DND-41 (cell line): ENCODE data around the gene RBM19.

Source experiments
- ATAC-seq: fragments of 200-7000 bp; cut with Tn5 transposase; 3 replicates; pipeline ENCODE4 v1.9.1; 2021; ENCODE audit warnings: low read depth; ENCODE audit not compliant: insufficient read depth
- DNase-seq: peaks from one replicate; pipeline ENCODE4 v3.0.0-alpha.2; 2020
- H2AFZ ChIP-seq: 2 replicates; pipeline ENCODE4 v1.6.0; 2012; ENCODE audit warnings: low read depth, low read length
- H3K27ac ChIP-seq: 2 replicates; pipeline ENCODE4 v1.5.1; 2012; ENCODE audit warnings: low read length, inconsistent platforms
- H3K27me3 ChIP-seq: fragments of 200-600 bp; sonication (generic); 2 replicates; pipeline ENCODE4 v1.6.0; 2012; ENCODE audit warnings: low read length, mild to moderate bottlenecking, inconsistent platforms; ENCODE audit not compliant: insufficient read depth, poor library complexity
- H3K36me3 ChIP-seq: 2 replicates; pipeline ENCODE4 v1.5.1; 2012; ENCODE audit warnings: low read length, inconsistent platforms; ENCODE audit not compliant: insufficient read depth
- H3K4me1 ChIP-seq: 2 replicates; pipeline ENCODE4 v1.5.1; 2012; ENCODE audit warnings: mild to moderate bottlenecking, low read length; ENCODE audit not compliant: insufficient read depth
- H3K4me2 ChIP-seq: 2 replicates; pipeline ENCODE4 v1.6.0; 2012; ENCODE audit warnings: mild to moderate bottlenecking, moderate library complexity, low read length, inconsistent platforms; ENCODE audit not compliant: insufficient read depth
- H3K4me3 ChIP-seq, 2 experiments: fragments of 200-600 bp in 1 of 2; shearing (Covaris generic) in 1 of 2; 2 replicates each; pipeline ENCODE4 v1.5.1; 2012 to 2016; ENCODE audit warnings: inconsistent platforms in 2 of 2, low read length in 2 of 2, mild to moderate bottlenecking in 2 of 2, low read depth in 1 of 2, moderate library complexity in 1 of 2
- H3K79me2 ChIP-seq: 2 replicates; pipeline ENCODE4 v1.6.0; 2012; ENCODE audit warnings: low read length, inconsistent platforms; ENCODE audit not compliant: insufficient read depth
- H3K9ac ChIP-seq: 2 replicates; pipeline ENCODE4 v1.6.0; 2012; ENCODE audit warnings: low read depth, mild to moderate bottlenecking, inconsistent platforms, low read length, moderate library complexity
- H3K9me3 ChIP-seq: 2 replicates; pipeline ENCODE4 v1.5.1; 2012; ENCODE audit warnings: low read length, moderate library complexity, mild to moderate bottlenecking, inconsistent platforms; ENCODE audit not compliant: insufficient read depth, severe bottlenecking
- H4K20me1 ChIP-seq: 2 replicates; pipeline ENCODE4 v1.6.0; 2012; ENCODE audit warnings: low read length; ENCODE audit not compliant: insufficient read depth
- EZH2 ChIP-seq: IDR thresholded peaks from 3 replicates; pipeline ENCODE4 v1.6.1; 2012; ENCODE audit warnings: borderline replicate concordance, low read depth, mild to moderate bottlenecking, moderate library complexity, low read length, inconsistent platforms; ENCODE audit not compliant: severe bottlenecking
- TF ChIP-seq, protein P1 (sequence below): IDR thresholded peaks from 2 replicates; pipeline ENCODE4 v1.5.1; 2012; ENCODE audit warnings: borderline replicate concordance, low read length, moderate library complexity, mild to moderate bottlenecking; ENCODE audit not compliant: poor library complexity, severe bottlenecking; ENCODE audit errors: extremely low read depth

Gene RBM19

GRCh38 chr12:113936460-113936859 lies 29.7 kb downstream of the RBM19 start:
- no peak overlapping the region for H3K27ac ChIP-seq
- no peak overlapping the region for H3K4me2 ChIP-seq
- no peaks in the 10 kb centered on the region for H3K4me1 ChIP-seq
- no peak for DNase-seq
- TF ChIP-seq EZH2, result no peak
- TF ChIP-seq, protein P1, sequence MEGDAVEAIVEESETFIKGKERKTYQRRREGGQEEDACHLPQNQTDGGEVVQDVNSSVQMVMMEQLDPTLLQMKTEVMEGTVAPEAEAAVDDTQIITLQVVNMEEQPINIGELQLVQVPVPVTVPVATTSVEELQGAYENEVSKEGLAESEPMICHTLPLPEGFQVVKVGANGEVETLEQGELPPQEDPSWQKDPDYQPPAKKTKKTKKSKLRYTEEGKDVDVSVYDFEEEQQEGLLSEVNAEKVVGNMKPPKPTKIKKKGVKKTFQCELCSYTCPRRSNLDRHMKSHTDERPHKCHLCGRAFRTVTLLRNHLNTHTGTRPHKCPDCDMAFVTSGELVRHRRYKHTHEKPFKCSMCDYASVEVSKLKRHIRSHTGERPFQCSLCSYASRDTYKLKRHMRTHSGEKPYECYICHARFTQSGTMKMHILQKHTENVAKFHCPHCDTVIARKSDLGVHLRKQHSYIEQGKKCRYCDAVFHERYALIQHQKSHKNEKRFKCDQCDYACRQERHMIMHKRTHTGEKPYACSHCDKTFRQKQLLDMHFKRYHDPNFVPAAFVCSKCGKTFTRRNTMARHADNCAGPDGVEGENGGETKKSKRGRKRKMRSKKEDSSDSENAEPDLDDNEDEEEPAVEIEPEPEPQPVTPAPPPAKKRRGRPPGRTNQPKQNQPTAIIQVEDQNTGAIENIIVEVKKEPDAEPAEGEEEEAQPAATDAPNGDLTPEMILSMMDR, result no peak
- H3K9me3 ChIP-seq, result no peaks in the 10 kb centered on the region
- H2AFZ ChIP-seq, result no peak overlapping the region
- H3K4me3 ChIP-seq, result no peak overlapping the region
- peaks cover under 1% of the 10 kb centered on the region; the same call in 1 of the 2 replicates for H4K20me1 ChIP-seq
- peaks cover 52% of the 10 kb centered on the region for H3K36me3 ChIP-seq
- H3K9ac ChIP-seq, result no peak overlapping the region
- no peaks in the 10 kb centered on the region for H3K27me3 ChIP-seq
- no peaks in the 10 kb centered on the region for H3K79me2 ChIP-seq
- ATAC-seq, result no peak

- no peak overlapping the region for H3K4me3 ChIP-seq
- no peak overlapping the region for H2AFZ ChIP-seq
- no peak for TF ChIP-seq EZH2
- TF ChIP-seq, protein P1, result no peak
- peaks cover 47% of the 10 kb centered on the region for H3K36me3 ChIP-seq
- no peak overlapping the region for H3K9ac ChIP-seq
- no peaks in the 10 kb centered on the region for H3K79me2 ChIP-seq
- H3K4me1 ChIP-seq, result no peaks in the 10 kb centered on the region
- no peaks in the 10 kb centered on the region for H3K9me3 ChIP-seq
- no peak for ATAC-seq
- peaks cover 5% of the 10 kb centered on the region; the same call in 1 of the 2 replicates for H4K20me1 ChIP-seq
- no peaks in the 10 kb centered on the region for H3K27me3 ChIP-seq
- DNase-seq, result no peak
- H3K4me2 ChIP-seq, result no peak overlapping the region
- no peak overlapping the region for H3K27ac ChIP-seq
Observed at GRCh38 chr12:113935459-113935858, 30.7 kb downstream of the RBM19 start.

DNA sequence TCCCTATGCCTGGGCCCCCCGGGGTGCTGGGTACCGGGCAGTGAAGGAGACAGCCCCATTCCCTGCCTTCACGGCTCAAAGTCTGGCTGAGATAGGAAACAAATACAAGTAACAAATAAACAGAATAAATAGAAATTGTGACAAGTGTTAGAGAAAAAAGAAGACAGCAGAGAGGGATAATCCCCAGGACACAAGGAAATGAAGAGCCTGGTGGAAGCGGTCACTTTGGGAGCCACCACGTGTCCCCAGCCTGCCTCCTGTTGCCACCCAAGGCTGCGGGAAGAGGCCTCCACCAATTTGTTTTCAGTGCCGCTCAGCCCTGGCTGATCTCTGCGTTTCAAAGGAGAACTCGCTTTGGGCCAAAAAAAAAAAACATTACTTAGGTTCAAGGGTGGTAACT lies 31.2 kb downstream of the RBM19 start:
- DNase-seq (no peak), ATAC-seq (no peak)
- Histone ChIP-seq H3K4me2 (no peak overlapping the region), H4K20me1 (peaks cover 5% of the 10 kb centered on the region; the same call in 1 of the 2 replicates), H2AFZ (no peak overlapping the region), H3K36me3 (peaks cover 42% of the 10 kb centered on the region), H3K4me1 (no peaks in the 10 kb centered on the region), H3K27ac (no peak overlapping the region), H3K9ac (no peak overlapping the region), H3K4me3 (no peak overlapping the region), H3K9me3 (no peaks in the 10 kb centered on the region), H3K79me2 (no peaks in the 10 kb centered on the region), H3K27me3 (no peaks in the 10 kb centered on the region)
- TF ChIP-seq, protein P1, result no peak
- TF ChIP-seq EZH2, result no peak
